Measurements from ENCODE around the gene GNAQ. TPM values are rescaled to one million over a fixed set of nuclear protein-coding genes. Genes with fewer than 3 reads are reported as not detected.

GNAQ gene
- total and polyA plus RNA-seq, 2 donors (not counting 1 experiment from before 2014, with no cell fraction given) = 30.4 to 74.3 TPM

DNA sequence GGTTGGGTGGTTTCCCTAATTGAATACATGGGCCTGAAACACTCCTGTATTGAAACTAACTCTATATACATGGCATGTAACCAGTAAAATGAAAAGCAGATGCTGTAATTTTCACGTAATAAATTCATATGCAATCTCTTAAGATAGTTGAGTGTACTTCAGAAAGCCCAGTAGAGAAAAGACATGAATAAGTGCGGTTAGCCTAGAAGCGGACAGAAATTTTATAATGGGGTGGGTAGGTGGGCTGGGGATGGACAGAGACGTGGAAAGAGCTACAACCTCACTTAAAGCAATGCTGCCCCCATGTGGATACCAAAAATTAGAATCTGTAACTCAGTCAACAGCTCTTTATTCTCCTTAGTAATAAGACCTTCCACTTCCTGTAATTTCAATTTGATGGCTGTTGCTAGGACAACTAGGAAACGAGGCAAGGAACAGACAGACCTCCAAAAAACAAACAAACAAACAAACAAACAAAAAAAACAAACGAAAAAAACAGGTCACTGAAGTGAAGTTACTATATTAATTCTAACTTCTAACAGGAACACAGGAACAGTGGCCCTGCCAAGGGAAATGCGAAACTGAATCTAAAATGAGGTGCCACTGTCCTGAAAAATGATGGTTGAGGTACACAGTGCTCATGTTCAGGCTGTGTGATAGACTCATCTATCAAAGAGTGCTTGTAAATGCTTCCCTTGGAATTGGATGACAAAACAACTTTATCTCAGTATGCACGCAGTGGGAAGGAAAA lies 280.1 kb downstream of the GNAQ start:
- Histone ChIP-seq H3K9ac (ENCODE audit: insufficient read depth, low read length) (no peak overlapping the region), H3K27me3 (ENCODE audit: control insufficient read depth, insufficient read depth, low read length) (no peaks in the 10 kb centered on the region), H3K9me3 (ENCODE audit: control insufficient read depth, insufficient read depth, low read depth, low read length) (no peaks in the 10 kb centered on the region), H3K4me1 (ENCODE audit: control insufficient read depth, extremely low read depth, insufficient read depth, low read length) (peaks cover 13% of the 10 kb centered on the region), H3K4me3 (replicated peaks in 1 of 4; ENCODE audit: control extremely low read depth in 1 of 4, insufficient read depth in 1 of 4, low read depth in 3 of 4, low read length in 4 of 4) (no peak overlapping the region), H3K36me3 (ENCODE audit: control insufficient read depth, insufficient read depth, low read length) (no peaks in the 10 kb centered on the region), H2AFZ (ENCODE audit: low read length) (no peak overlapping the region), H4K20me1 (ENCODE audit: control insufficient read depth, extremely low read depth, insufficient read depth, low read length) (no peaks in the 10 kb centered on the region), H3K79me2 (ENCODE audit: control insufficient read depth, insufficient read depth, low read length) (no peaks in the 10 kb centered on the region), H3K4me2 (ENCODE audit: extremely low read depth, insufficient read depth, low read length) (peak overlapping the region; percentile 23), H3K27ac (ENCODE audit: insufficient read depth, low read length) (peak overlapping the region; percentile 42)
- TF ChIP-seq EZH2 (IDR thresholded peaks at IDR 0.05; ENCODE audit: low read length, missing control alignments) = no peak
- TF ChIP-seq, protein P1, sequence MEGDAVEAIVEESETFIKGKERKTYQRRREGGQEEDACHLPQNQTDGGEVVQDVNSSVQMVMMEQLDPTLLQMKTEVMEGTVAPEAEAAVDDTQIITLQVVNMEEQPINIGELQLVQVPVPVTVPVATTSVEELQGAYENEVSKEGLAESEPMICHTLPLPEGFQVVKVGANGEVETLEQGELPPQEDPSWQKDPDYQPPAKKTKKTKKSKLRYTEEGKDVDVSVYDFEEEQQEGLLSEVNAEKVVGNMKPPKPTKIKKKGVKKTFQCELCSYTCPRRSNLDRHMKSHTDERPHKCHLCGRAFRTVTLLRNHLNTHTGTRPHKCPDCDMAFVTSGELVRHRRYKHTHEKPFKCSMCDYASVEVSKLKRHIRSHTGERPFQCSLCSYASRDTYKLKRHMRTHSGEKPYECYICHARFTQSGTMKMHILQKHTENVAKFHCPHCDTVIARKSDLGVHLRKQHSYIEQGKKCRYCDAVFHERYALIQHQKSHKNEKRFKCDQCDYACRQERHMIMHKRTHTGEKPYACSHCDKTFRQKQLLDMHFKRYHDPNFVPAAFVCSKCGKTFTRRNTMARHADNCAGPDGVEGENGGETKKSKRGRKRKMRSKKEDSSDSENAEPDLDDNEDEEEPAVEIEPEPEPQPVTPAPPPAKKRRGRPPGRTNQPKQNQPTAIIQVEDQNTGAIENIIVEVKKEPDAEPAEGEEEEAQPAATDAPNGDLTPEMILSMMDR (conservative IDR thresholded peaks at IDR 0.05 in 1 of 2, IDR thresholded peaks at IDR 0.05 in 1 of 2; ENCODE audit: low read depth in 1 of 2, low read length in 2 of 2) = peak; percentile 56 to 62
- peak; percentile 81 to 86 for DNase-seq (ENCODE audit: low read depth in 2 of 2)

DNA sequence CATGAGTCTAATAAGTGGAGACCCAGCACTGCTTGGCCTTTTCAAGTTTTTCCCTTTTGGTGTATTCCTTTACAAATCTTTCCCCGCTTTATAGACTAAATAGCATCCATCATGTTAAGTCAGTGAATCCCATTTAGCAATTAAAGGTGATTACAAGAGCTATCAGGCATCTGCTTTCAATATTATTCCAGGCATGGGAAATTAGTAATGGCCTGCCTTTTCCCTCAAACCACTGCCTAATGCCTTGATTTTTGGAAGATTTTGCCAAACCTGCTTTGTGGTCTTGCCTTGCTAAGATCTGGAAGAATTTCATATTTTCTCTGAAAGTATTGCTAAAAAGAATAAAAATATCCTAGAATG lies 280.6 kb downstream of the GNAQ start:
- Histone ChIP-seq H3K27ac (ENCODE audit: insufficient read depth, low read length) (peak overlapping the region; percentile 42), H3K4me3 (replicated peaks in 1 of 4; ENCODE audit: control extremely low read depth in 1 of 4, insufficient read depth in 1 of 4, low read depth in 3 of 4, low read length in 4 of 4) (no peak overlapping the region), H4K20me1 (ENCODE audit: control insufficient read depth, extremely low read depth, insufficient read depth, low read length) (no peaks in the 10 kb centered on the region), H3K79me2 (ENCODE audit: control insufficient read depth, insufficient read depth, low read length) (no peaks in the 10 kb centered on the region), H3K27me3 (ENCODE audit: control insufficient read depth, insufficient read depth, low read length) (no peaks in the 10 kb centered on the region), H3K4me1 (ENCODE audit: control insufficient read depth, extremely low read depth, insufficient read depth, low read length) (peaks cover 13% of the 10 kb centered on the region), H3K4me2 (ENCODE audit: extremely low read depth, insufficient read depth, low read length) (peak overlapping the region; percentile 17), H3K9me3 (ENCODE audit: control insufficient read depth, insufficient read depth, low read depth, low read length) (no peaks in the 10 kb centered on the region), H3K36me3 (ENCODE audit: control insufficient read depth, insufficient read depth, low read length) (no peaks in the 10 kb centered on the region), H2AFZ (ENCODE audit: low read length) (no peak overlapping the region), H3K9ac (ENCODE audit: insufficient read depth, low read length) (no peak overlapping the region)
- DNase-seq (ENCODE audit: low read depth in 2 of 2) = peak in 1 of 2 donors; percentile 71
- TF ChIP-seq, protein P1 (conservative IDR thresholded peaks at IDR 0.05 in 1 of 2, IDR thresholded peaks at IDR 0.05 in 1 of 2; ENCODE audit: low read depth in 1 of 2, low read length in 2 of 2) = no peak
- no peak for TF ChIP-seq EZH2 (IDR thresholded peaks at IDR 0.05; ENCODE audit: low read length, missing control alignments)

DNA sequence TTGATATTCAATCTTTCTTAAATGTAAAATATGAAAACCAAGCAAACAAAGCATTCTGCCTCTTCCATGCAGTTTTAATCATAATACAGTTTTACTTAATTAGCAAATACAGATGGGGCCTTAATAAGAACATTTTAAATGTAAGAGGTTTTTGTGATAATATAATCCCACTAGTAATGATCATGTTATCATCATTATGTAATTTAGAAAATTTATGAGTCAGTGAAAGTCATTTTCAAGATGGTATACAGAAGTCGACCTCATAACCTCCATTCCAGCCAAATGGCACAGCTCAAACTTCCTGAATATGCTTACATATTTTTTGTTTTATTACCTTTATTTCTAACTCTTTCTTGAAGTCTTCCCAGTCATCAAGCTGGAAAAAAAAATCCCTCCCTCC lies 281.3 kb downstream of the GNAQ start:
- TF ChIP-seq, protein P1 (conservative IDR thresholded peaks at IDR 0.05 in 1 of 2, IDR thresholded peaks at IDR 0.05 in 1 of 2; ENCODE audit: low read depth in 1 of 2, low read length in 2 of 2) = no peak
- TF ChIP-seq EZH2 (IDR thresholded peaks at IDR 0.05; ENCODE audit: low read length, missing control alignments) = no peak

More for the DNA sequence above, 281.3 kb downstream of the GNAQ start:
- H3K79me2 ChIP-seq (ENCODE audit: control insufficient read depth, insufficient read depth, low read length) = no peaks in the 10 kb centered on the region
- H3K4me1 ChIP-seq (ENCODE audit: control insufficient read depth, extremely low read depth, insufficient read depth, low read length) = peaks cover 13% of the 10 kb centered on the region
- H3K9ac ChIP-seq (ENCODE audit: insufficient read depth, low read length) = no peak overlapping the region
- no peak overlapping the region for H3K27ac ChIP-seq (ENCODE audit: insufficient read depth, low read length)
- H3K27me3 ChIP-seq (ENCODE audit: control insufficient read depth, insufficient read depth, low read length) = no peaks in the 10 kb centered on the region
- peak; percentile 30 to 65 for DNase-seq (ENCODE audit: low read depth in 2 of 2)
- no peaks in the 10 kb centered on the region for H3K9me3 ChIP-seq (ENCODE audit: control insufficient read depth, insufficient read depth, low read depth, low read length)
- no peaks in the 10 kb centered on the region for H4K20me1 ChIP-seq (ENCODE audit: control insufficient read depth, extremely low read depth, insufficient read depth, low read length)
- H2AFZ ChIP-seq (ENCODE audit: low read length) = no peak overlapping the region
- peak overlapping the region; percentile 42 for H3K4me2 ChIP-seq (ENCODE audit: extremely low read depth, insufficient read depth, low read length)
- no peak overlapping the region for H3K4me3 ChIP-seq (replicated peaks in 1 of 4; ENCODE audit: control extremely low read depth in 1 of 4, insufficient read depth in 1 of 4, low read depth in 3 of 4, low read length in 4 of 4)
- no peaks in the 10 kb centered on the region for H3K36me3 ChIP-seq (ENCODE audit: control insufficient read depth, insufficient read depth, low read length)

All from fibroblast of lung (primary cell).